ENCODE results near the gene EXOSC7. TPM values are rescaled to one million over a fixed set of nuclear protein-coding genes. Genes with fewer than 3 reads are reported as not detected.

Gene EXOSC7
- total and polyA plus RNA-seq, 9 of the 15 experiments (the other 6 are each of a cell fraction or from before 2014, with no cell fraction given), result 88.5 to 237 (median 112) TPM

GRCh38 chr3:45054196-45054857 is 78.3 kb downstream of the EXOSC7 start (continued):
- TF ChIP-seq PURB (CRISPR knock-in tag; IDR thresholded peaks at IDR 0.05; ENCODE audit: low read depth) (no peak), NR3C1 (CRISPR knock-in tag; IDR thresholded peaks at IDR 0.05) (no peak), ZNF507 (tag; conservative IDR thresholded peaks at IDR 0.05) (no peak), MAZ (CRISPR knock-in tag; conservative IDR thresholded peaks at IDR 0.05 in 1 of 2, IDR thresholded peaks at IDR 0.05 in 1 of 2) (peak in 1 of 2 experiments; percentile 90; a peak in 2 of 4 replicates), HMGXB4 (CRISPR knock-in tag; IDR thresholded peaks at IDR 0.05) (no peak), HIVEP1 (CRISPR knock-in tag; IDR thresholded peaks at IDR 0.05) (peak; percentile 97), ZNF407 (IDR thresholded peaks at IDR 0.05; ENCODE audit: low read depth) (no peak), BRD4 (IDR thresholded peaks at IDR 0.05) (no peak), GTF2F1 (IDR thresholded peaks at IDR 0.05; ENCODE audit: low read depth, low read length) (no peak), POLR2B (IDR thresholded peaks at IDR 0.05; ENCODE audit: low read depth, partially characterized antibody) (no peak), ZNF165 (CRISPR knock-in tag; IDR thresholded peaks at IDR 0.05; ENCODE audit: borderline replicate concordance) (peak; percentile 95), ZNF217 (CRISPR knock-in tag; IDR thresholded peaks at IDR 0.05) (no peak), ZBTB11 (CRISPR knock-in tag; IDR thresholded peaks at IDR 0.05) (no peak), XRCC4 (IDR thresholded peaks at IDR 0.05; ENCODE audit: extremely low read depth, insufficient read depth, insufficient read length) (no peak)

Data from K562 (cell line).